OCI-LY1 (cell line): Measurements from ENCODE around the gene SLC12A4.

Experiments
- EZH2 ChIP-seq: fragments of 200-600 bp; sonication (generic), shearing (Covaris generic); IDR thresholded peaks from 2 replicates; pipeline ENCODE4 v1.8.0; 2017; ENCODE audit warnings: borderline replicate concordance, mixed run types, mild to moderate bottlenecking, antibody characterized with exemption, low read length, moderate library complexity, mixed read lengths
- TF ChIP-seq, protein P1 (sequence below): fragments of 200-600 bp; sonication (generic), shearing (Covaris generic); IDR thresholded peaks from 2 replicates; pipeline ENCODE4 v1.5.1; 2017; ENCODE audit warnings: mild to moderate bottlenecking, antibody characterized with exemption, low read length, moderate library complexity, mixed read lengths

DNA sequence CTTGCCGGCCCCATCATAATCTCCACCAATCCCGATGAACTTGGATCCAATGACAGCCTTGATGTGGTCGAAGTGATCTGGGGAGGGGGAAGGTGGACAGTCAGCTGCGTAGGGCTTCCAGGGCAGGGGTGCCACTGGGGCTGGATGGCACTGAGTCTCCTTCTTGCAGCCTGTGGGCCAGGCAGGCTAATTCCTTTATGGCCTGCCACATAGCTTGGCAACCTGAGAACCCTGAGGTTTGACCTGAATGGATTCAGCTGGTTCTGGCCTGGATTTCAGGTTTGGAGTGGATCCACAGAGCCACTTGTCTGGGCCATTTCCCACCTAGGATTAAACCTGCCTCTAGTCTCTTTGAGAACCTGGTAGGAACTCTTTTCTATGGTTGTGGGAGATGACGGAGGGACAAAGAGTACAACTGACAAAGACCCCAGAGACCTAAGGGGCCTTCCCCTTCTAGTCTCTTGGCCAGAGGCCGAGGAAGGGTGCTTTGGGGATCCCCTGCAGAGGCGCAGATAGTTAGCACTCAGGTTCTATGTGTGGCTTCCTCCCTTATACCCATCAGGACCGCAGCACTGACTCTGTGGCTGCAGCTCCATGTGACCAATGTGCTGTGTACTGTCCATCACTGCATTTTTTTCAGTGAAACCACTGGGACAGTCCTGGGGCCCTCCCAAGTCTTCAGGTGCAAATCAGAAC is 21.0 kb upstream of the SLC12A4 start:
- no peak for TF ChIP-seq EZH2
- TF ChIP-seq, protein P1, sequence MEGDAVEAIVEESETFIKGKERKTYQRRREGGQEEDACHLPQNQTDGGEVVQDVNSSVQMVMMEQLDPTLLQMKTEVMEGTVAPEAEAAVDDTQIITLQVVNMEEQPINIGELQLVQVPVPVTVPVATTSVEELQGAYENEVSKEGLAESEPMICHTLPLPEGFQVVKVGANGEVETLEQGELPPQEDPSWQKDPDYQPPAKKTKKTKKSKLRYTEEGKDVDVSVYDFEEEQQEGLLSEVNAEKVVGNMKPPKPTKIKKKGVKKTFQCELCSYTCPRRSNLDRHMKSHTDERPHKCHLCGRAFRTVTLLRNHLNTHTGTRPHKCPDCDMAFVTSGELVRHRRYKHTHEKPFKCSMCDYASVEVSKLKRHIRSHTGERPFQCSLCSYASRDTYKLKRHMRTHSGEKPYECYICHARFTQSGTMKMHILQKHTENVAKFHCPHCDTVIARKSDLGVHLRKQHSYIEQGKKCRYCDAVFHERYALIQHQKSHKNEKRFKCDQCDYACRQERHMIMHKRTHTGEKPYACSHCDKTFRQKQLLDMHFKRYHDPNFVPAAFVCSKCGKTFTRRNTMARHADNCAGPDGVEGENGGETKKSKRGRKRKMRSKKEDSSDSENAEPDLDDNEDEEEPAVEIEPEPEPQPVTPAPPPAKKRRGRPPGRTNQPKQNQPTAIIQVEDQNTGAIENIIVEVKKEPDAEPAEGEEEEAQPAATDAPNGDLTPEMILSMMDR, result no peak
